Effector memory CD8-positive, alpha-beta T cell (primary cell): ENCODE measurements around the gene NHLRC3.
A peak's percentile ranks its signal among the peaks of the same experiment; 100 is the strongest.
"Not testable (repeated sequence)": the region's sequence is repeated elsewhere in the genome, so short reads cannot be mapped to it uniquely, and the experiment has no call there.

ENCODE experiments used
- ATAC-seq: fragments of 150-1000 bp; cut with Tn5 transposase; replicated peaks from 2 replicates; pipeline ENCODE4 v1.10.0; 2021; ENCODE audit warnings: mild to moderate bottlenecking, moderate library complexity
- DNase-seq, 3 experiments: peaks; one replicate each; pipeline ENCODE4 v3.0.0; 2021
- H3K27ac Mint-ChIP-seq, 2 donors: one replicate each; pipeline ENCODE4 v1.8.0; 2022; ENCODE audit warnings: mild to moderate bottlenecking in 2 of 2, mixed read lengths in 2 of 2, moderate library complexity in 2 of 2
- H3K27me3 Mint-ChIP-seq, 2 donors: one replicate each; pipeline ENCODE4 v1.8.0; 2022; ENCODE audit warnings: mixed read lengths in 2 of 2
- H3K36me3 Mint-ChIP-seq: one replicate; pipeline ENCODE4 v1.8.0; 2022; ENCODE audit warnings: mild to moderate bottlenecking, moderate library complexity, mixed read lengths; ENCODE audit not compliant: insufficient read depth
- H3K4me1 Mint-ChIP-seq, 2 donors: one replicate each; pipeline ENCODE4 v1.8.0; 2022; ENCODE audit warnings: low read depth in 2 of 2, mixed read lengths in 2 of 2
- H3K4me3 Mint-ChIP-seq, 2 donors: one replicate each; pipeline ENCODE4 v1.8.0; 2022; ENCODE audit warnings: mild to moderate bottlenecking in 2 of 2, mixed read lengths in 2 of 2, moderate library complexity in 2 of 2
- H3K9me3 Mint-ChIP-seq, 2 donors: one replicate each; pipeline ENCODE4 v1.8.0; 2022; ENCODE audit warnings: mixed read lengths in 2 of 2
- total RNA-seq, 9 experiments: gene quantifications; one replicate each; lab custom pipeline; 2026; lab: John Stamatoyannopoulos, UW

Gene NHLRC3, protein sequence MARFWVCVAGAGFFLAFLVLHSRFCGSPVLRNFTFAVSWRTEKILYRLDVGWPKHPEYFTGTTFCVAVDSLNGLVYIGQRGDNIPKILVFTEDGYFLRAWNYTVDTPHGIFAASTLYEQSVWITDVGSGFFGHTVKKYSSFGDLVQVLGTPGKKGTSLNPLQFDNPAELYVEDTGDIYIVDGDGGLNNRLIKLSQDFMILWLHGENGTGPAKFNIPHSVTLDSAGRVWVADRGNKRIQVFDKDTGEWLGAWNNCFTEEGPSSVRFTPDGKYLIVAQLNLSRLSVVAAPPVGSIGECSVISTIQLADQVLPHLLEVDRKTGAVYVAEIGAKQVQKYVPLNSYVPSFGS
- 14.1 to 47.2 (median 17.5) reads per million in 9 experiments for total RNA-seq

GRCh38 chr13:39037880-39038568 lies at the start of gene NHLRC3, which contains the start of gene PROSER1:
Gene NHLRC3 (plus strand): TSS chr13:39038456. CDS start chr13:39038640, 184 bp downstream.
Gene PROSER1 (minus strand): TSS chr13:39038089. CDS start chr13:39037242, 847 bp downstream.
- no peaks in the 10 kb centered on the region for H3K9me3 Mint-ChIP-seq
- ATAC-seq (peak; percentile 82), DNase-seq (peak; percentile 83 to 86 (median 86))
- H3K36me3 Mint-ChIP-seq: peaks cover 22% of the 10 kb centered on the region
- H3K27me3 Mint-ChIP-seq: no peaks in the 10 kb centered on the region
- H3K4me3 Mint-ChIP-seq: peak within 1 kb of the TSS; percentile 99
- peaks cover 28 to 66% of the 10 kb centered on the region in 2 donors for H3K4me1 Mint-ChIP-seq
- peak within 1 kb of the TSS; percentile 97 to 99 for H3K27ac Mint-ChIP-seq

- Mint-ChIP-seq H3K27me3 (no peaks in the 10 kb centered on the region), H3K4me3 (no peak within 1 kb of the TSS), H3K36me3 (no peaks in the 10 kb centered on the region), H3K4me1 (no peaks in the 10 kb centered on the region), H3K9me3 (no peaks in the 10 kb centered on the region), H3K27ac (no peak within 1 kb of the TSS)
- ATAC-seq (no peak), DNase-seq (no peak)
Observed at GRCh38 chr13:38990693-38991092, 47.6 kb upstream of the NHLRC3 start, which contains the start of gene STOML3. Gene STOML3 (minus strand): TSS chr13:38990831. CDS start chr13:38990721, 110 bp downstream.

GRCh38 chr13:38993381-38993780 lies 44.9 kb upstream of the NHLRC3 start:
- H3K27me3 Mint-ChIP-seq: no peaks in the 10 kb centered on the region
- H3K4me3 Mint-ChIP-seq: no peak overlapping the region
- no peak overlapping the region for H3K27ac Mint-ChIP-seq
- no peak for ATAC-seq
- no peaks in the 10 kb centered on the region for H3K36me3 Mint-ChIP-seq
- no peak for DNase-seq
- H3K4me1 Mint-ChIP-seq: no peaks in the 10 kb centered on the region
- H3K9me3 Mint-ChIP-seq: no peaks in the 10 kb centered on the region

DNA sequence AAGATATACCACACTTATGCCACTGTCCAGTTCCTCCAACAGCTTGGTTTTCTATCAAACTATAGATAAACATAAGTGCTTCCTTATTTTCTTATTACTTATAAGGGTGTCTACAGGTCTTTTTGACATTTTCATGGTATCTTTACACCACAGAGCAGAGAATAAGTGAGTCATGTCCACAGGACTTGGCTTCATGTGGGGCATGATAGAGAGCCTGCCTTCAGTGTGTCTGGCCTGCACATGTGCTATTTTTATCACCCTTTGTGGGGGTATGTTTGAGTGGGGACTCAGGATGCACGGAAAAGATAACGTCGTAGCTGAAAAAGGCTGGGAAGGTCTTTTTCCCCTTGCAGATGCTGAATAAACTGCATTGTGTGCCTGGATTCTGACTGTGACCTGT lies 39.5 kb upstream of the NHLRC3 start:
- DNase-seq: no peak
- H3K36me3 Mint-ChIP-seq: no peaks in the 10 kb centered on the region
- no peak overlapping the region for H3K4me3 Mint-ChIP-seq
- H3K4me1 Mint-ChIP-seq: no peaks in the 10 kb centered on the region
- H3K9me3 Mint-ChIP-seq: no peaks in the 10 kb centered on the region
- ATAC-seq: no peak
- H3K27me3 Mint-ChIP-seq: no peaks in the 10 kb centered on the region
- H3K27ac Mint-ChIP-seq: no peak overlapping the region

DNA sequence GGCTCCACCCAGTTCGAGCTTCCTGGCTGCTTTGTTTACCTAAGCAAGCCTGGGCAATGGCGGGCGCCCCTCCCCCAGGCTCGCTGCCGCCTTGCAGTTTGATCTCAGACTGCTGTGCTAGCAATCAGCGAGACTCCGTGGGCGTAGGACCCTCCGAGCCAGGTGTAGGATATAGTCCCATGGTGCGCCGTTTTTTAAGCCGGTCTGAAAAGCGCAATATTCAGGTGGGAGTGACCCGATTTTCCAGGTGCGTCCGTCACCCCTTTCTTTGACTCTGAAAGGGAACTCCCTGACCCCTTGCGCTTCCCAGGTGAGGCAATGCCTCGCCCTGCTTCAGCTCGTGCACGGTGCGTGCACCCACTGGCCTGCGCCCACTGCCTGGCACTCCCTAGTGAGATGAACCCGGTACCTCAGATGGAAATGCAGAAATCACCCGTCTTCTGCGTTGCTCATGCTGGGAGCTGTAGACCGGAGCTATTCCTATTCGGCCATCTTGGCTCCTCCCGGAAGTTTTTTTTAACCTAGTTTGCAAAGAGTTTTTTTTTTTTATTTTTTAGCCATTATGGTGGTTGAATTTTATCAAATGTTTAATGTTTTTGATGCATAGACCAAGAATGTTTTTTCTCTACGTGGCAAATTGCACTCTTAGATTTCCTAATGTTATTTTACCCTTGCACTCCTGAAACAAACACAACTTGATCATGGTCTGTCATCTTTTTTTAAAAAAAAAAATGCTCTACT lies 31.7 kb upstream of the NHLRC3 start:
- ATAC-seq, DNase-seq, H3K27ac Mint-ChIP-seq, H3K9me3 Mint-ChIP-seq, H3K4me1 Mint-ChIP-seq, H3K27me3 Mint-ChIP-seq: not testable (repeated sequence)
- peak overlapping the region in 1 of 2 donors; percentile 55 for H3K4me3 Mint-ChIP-seq
- peaks cover 12% of the 10 kb centered on the region for H3K36me3 Mint-ChIP-seq

DNA sequence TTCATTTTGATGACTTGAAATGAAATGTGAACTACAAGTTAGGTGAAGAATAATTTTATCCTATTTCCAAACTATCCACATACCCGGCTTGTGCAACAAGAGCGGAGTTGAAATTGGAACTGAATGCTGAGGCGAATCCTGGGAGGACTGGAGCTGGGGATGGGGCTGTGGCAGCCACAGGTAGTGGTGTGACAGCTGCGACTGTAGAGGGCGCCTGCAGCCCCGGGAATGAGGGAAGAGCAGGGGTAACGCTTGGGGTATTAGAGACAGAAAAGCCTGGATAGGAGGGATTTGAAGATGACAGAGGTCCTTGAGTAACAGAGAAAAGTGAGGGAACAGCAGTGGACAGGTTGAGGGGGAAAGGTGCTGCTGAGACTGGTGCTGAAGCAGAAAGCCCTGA lies 25.6 kb upstream of the NHLRC3 start:
- ATAC-seq: no peak
- Mint-ChIP-seq H3K9me3 (no peaks in the 10 kb centered on the region), H3K27ac (peak overlapping the region in 1 of 2 donors; percentile 84), H3K27me3 (no peaks in the 10 kb centered on the region), H3K36me3 (peaks cover 60% of the 10 kb centered on the region), H3K4me3 (no peak overlapping the region), H3K4me1 (peaks cover 2 to 4% of the 10 kb centered on the region in 2 donors)
- no peak for DNase-seq

DNA sequence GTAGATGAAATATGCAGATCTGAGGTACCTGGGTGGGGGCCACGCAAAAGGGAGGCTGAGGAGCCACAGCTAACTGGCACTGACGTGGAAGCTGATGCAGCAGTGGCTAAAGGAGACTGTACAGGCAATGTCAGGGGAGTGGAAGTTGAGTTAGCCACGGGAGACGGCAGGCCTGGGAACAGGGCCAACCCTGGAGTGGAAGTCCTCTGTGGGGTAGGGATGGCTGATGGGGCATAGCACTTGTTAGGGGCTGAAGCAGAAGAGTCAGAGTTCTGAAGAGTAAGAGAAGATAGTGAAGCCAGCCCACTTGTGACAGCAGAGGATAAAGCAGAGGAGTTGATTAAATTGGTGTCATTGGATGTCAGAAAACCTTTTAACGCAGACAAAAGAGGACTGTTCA lies 24.8 kb upstream of the NHLRC3 start:
- no peaks in the 10 kb centered on the region for H3K27me3 Mint-ChIP-seq
- H3K4me3 Mint-ChIP-seq: no peak overlapping the region
- no peak overlapping the region for H3K27ac Mint-ChIP-seq
- no peak for ATAC-seq
- H3K9me3 Mint-ChIP-seq: no peaks in the 10 kb centered on the region
- no peak for DNase-seq
- peaks cover 2 to 12% of the 10 kb centered on the region in 2 donors for H3K4me1 Mint-ChIP-seq
- H3K36me3 Mint-ChIP-seq: peaks cover 66% of the 10 kb centered on the region

DNA sequence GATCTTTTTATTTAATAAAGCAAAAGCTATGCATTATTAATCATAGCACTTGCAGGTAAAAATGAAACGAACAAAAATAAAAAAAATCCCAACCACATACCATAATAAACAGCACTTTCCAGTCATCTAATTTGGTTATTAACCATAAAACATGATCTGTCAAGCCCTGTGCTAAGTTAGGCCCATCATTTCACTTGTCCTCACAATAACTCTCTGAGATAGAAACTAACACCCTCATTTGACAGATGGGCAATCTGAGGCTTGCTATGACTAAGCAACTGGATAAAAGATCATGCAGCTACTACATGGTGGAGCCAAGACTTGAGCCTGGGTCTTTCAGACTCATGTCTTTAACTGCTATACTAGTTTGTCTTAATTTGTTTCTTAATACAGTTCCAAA lies 22.2 kb upstream of the NHLRC3 start:
- H3K4me1 Mint-ChIP-seq: peaks cover 2 to 14% of the 10 kb centered on the region in 2 donors
- no peaks in the 10 kb centered on the region for H3K27me3 Mint-ChIP-seq
- peaks cover 84% of the 10 kb centered on the region for H3K36me3 Mint-ChIP-seq
- peak; percentile 62 for ATAC-seq
- no peak for DNase-seq
- no peaks in the 10 kb centered on the region for H3K9me3 Mint-ChIP-seq
- H3K27ac Mint-ChIP-seq: peak overlapping the region in 1 of 2 donors; percentile 20
- no peak overlapping the region for H3K4me3 Mint-ChIP-seq

- Mint-ChIP-seq H3K4me3 (no peak overlapping the region), H3K27ac (peak overlapping the region in 1 of 2 donors; percentile 20), H3K4me1 (peaks cover 2 to 14% of the 10 kb centered on the region in 2 donors), H3K9me3 (no peaks in the 10 kb centered on the region), H3K27me3 (no peaks in the 10 kb centered on the region), H3K36me3 (peaks cover 83% of the 10 kb centered on the region)
- ATAC-seq (peak; percentile 76), DNase-seq (no peak)
Observed at GRCh38 chr13:39016787-39017186, 21.5 kb upstream of the NHLRC3 start.

- no peak overlapping the region for H3K4me3 Mint-ChIP-seq
- no peak for ATAC-seq
- peaks cover 2 to 14% of the 10 kb centered on the region in 2 donors for H3K4me1 Mint-ChIP-seq
- peak overlapping the region; percentile 32 to 41 for H3K27ac Mint-ChIP-seq
- no peak for DNase-seq
- H3K27me3 Mint-ChIP-seq: no peaks in the 10 kb centered on the region
- H3K36me3 Mint-ChIP-seq: peaks cover 74% of the 10 kb centered on the region
- no peaks in the 10 kb centered on the region for H3K9me3 Mint-ChIP-seq
Observed at GRCh38 chr13:39020853-39021462, 17.3 kb upstream of the NHLRC3 start.

- Mint-ChIP-seq H3K4me1 (peaks cover 0 to 4% of the 10 kb centered on the region in 2 donors), H3K27me3 (no peaks in the 10 kb centered on the region), H3K27ac (no peak overlapping the region), H3K4me3 (no peak overlapping the region), H3K36me3 (peaks cover 71% of the 10 kb centered on the region), H3K9me3 (no peaks in the 10 kb centered on the region)
- no peak for ATAC-seq
- no peak for DNase-seq
Observed at GRCh38 chr13:39023316-39023715, 14.9 kb upstream of the NHLRC3 start.

- Mint-ChIP-seq H3K9me3 (no peaks in the 10 kb centered on the region), H3K27me3 (no peaks in the 10 kb centered on the region), H3K27ac (no peak overlapping the region), H3K4me3 (no peak overlapping the region), H3K36me3 (peaks cover 70% of the 10 kb centered on the region), H3K4me1 (no peaks in the 10 kb centered on the region)
- ATAC-seq: no peak
- DNase-seq: no peak
Observed at GRCh38 chr13:39023761-39024160, 14.5 kb upstream of the NHLRC3 start.

GRCh38 chr13:39025433-39025839 lies 12.8 kb upstream of the NHLRC3 start:
- no peaks in the 10 kb centered on the region for H3K4me1 Mint-ChIP-seq
- H3K36me3 Mint-ChIP-seq: peaks cover 63% of the 10 kb centered on the region
- H3K9me3 Mint-ChIP-seq: no peaks in the 10 kb centered on the region
- peak overlapping the region in 1 of 2 donors; percentile 20 for H3K27ac Mint-ChIP-seq
- no peaks in the 10 kb centered on the region for H3K27me3 Mint-ChIP-seq
- ATAC-seq (no peak), DNase-seq (no peak)
- no peak overlapping the region for H3K4me3 Mint-ChIP-seq
